ENCODE measurements around the gene GANC.

GANC gene

GRCh38 chr15:42392309-42393024, 119.5 kb downstream of the GANC start:
- Histone ChIP-seq H3K36me3 (ENCODE audit: insufficient read depth) (no peaks in the 10 kb centered on the region), H2AFZ (ENCODE audit: low read depth) (no peak overlapping the region), H3K79me2 (ENCODE audit: insufficient read depth, low read depth) (no peaks in the 10 kb centered on the region), H3K4me3 (IDR thresholded peaks at IDR 0.05; ENCODE audit: insufficient read depth, low read depth, low read length) (no peak overlapping the region), H3K9ac (no peak overlapping the region), H3K4me2 (no peak overlapping the region), H3K27me3 (ENCODE audit: insufficient read depth, low read depth) (no peaks in the 10 kb centered on the region), H3K27ac (no peak overlapping the region), H4K20me1 (ENCODE audit: insufficient read depth) (no peaks in the 10 kb centered on the region), H3K4me1 (ENCODE audit: low read depth, poor library complexity, severe bottlenecking) (no peaks in the 10 kb centered on the region)
- TF ChIP-seq, protein P1, sequence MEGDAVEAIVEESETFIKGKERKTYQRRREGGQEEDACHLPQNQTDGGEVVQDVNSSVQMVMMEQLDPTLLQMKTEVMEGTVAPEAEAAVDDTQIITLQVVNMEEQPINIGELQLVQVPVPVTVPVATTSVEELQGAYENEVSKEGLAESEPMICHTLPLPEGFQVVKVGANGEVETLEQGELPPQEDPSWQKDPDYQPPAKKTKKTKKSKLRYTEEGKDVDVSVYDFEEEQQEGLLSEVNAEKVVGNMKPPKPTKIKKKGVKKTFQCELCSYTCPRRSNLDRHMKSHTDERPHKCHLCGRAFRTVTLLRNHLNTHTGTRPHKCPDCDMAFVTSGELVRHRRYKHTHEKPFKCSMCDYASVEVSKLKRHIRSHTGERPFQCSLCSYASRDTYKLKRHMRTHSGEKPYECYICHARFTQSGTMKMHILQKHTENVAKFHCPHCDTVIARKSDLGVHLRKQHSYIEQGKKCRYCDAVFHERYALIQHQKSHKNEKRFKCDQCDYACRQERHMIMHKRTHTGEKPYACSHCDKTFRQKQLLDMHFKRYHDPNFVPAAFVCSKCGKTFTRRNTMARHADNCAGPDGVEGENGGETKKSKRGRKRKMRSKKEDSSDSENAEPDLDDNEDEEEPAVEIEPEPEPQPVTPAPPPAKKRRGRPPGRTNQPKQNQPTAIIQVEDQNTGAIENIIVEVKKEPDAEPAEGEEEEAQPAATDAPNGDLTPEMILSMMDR (conservative IDR thresholded peaks at IDR 0.05; ENCODE audit: low read depth, low read length): no peak

DNA sequence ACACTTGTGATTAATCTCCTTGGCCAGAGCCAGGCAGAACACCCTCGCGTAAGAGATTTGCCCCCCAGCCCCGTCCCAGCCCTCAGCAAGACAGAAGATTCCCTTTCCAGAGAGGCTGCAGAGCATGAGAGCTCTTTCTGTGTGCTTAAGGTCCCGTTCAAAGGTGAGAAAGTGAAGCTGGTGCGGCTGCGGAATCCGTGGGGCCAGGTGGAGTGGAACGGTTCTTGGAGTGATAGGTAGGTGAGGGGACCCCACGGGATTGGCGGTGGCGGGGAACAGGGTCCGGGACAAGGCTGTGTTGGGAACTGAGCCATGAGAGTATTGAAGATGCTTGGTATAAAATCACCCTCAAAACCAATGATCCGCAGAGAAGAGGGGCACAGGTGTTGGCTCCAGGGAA, 121.1 kb downstream of the GANC start:
- Histone ChIP-seq H4K20me1 (ENCODE audit: insufficient read depth) (no peaks in the 10 kb centered on the region), H2AFZ (ENCODE audit: low read depth) (no peak overlapping the region), H3K9ac (no peak overlapping the region), H3K4me2 (no peak overlapping the region), H3K36me3 (ENCODE audit: insufficient read depth) (no peaks in the 10 kb centered on the region), H3K27me3 (ENCODE audit: insufficient read depth, low read depth) (no peaks in the 10 kb centered on the region), H3K79me2 (ENCODE audit: insufficient read depth, low read depth) (no peaks in the 10 kb centered on the region), H3K27ac (no peak overlapping the region), H3K4me1 (ENCODE audit: low read depth, poor library complexity, severe bottlenecking) (no peaks in the 10 kb centered on the region), H3K4me3 (IDR thresholded peaks at IDR 0.05; ENCODE audit: insufficient read depth, low read depth, low read length) (no peak overlapping the region)
- TF ChIP-seq, protein P1 (conservative IDR thresholded peaks at IDR 0.05; ENCODE audit: low read depth, low read length): no peak

GRCh38 chr15:42395838-42396237, 122.8 kb downstream of the GANC start:
- TF ChIP-seq, protein P1 (conservative IDR thresholded peaks at IDR 0.05; ENCODE audit: low read depth, low read length): no peak

GRCh38 chr15:42401544-42402454, 128.8 kb downstream of the GANC start:
- Histone ChIP-seq H3K27ac (no peak overlapping the region), H3K4me3 (IDR thresholded peaks at IDR 0.05; ENCODE audit: insufficient read depth, low read depth, low read length) (no peak overlapping the region), H3K4me1 (ENCODE audit: low read depth, poor library complexity, severe bottlenecking) (no peaks in the 10 kb centered on the region), H2AFZ (ENCODE audit: low read depth) (no peak overlapping the region), H3K79me2 (ENCODE audit: insufficient read depth, low read depth) (no peaks in the 10 kb centered on the region), H3K9ac (no peak overlapping the region), H4K20me1 (ENCODE audit: insufficient read depth) (no peaks in the 10 kb centered on the region), H3K36me3 (ENCODE audit: insufficient read depth) (no peaks in the 10 kb centered on the region), H3K27me3 (ENCODE audit: insufficient read depth, low read depth) (no peaks in the 10 kb centered on the region), H3K4me2 (no peak overlapping the region)
- TF ChIP-seq, protein P1 (conservative IDR thresholded peaks at IDR 0.05; ENCODE audit: low read depth, low read length): no peak

More at GRCh38 chr15:42395838-42396237, 122.8 kb downstream of the GANC start:
- no peaks in the 10 kb centered on the region for H3K36me3 ChIP-seq (ENCODE audit: insufficient read depth)
- H3K4me2 ChIP-seq: no peak overlapping the region
- H3K79me2 ChIP-seq (ENCODE audit: insufficient read depth, low read depth): no peaks in the 10 kb centered on the region
- no peak overlapping the region for H2AFZ ChIP-seq (ENCODE audit: low read depth)
- H3K4me1 ChIP-seq (ENCODE audit: low read depth, poor library complexity, severe bottlenecking): no peaks in the 10 kb centered on the region
- H3K27me3 ChIP-seq (ENCODE audit: insufficient read depth, low read depth): no peaks in the 10 kb centered on the region
- H3K9ac ChIP-seq: no peak overlapping the region
- H3K4me3 ChIP-seq (IDR thresholded peaks at IDR 0.05; ENCODE audit: insufficient read depth, low read depth, low read length): no peak overlapping the region
- no peak overlapping the region for H3K27ac ChIP-seq
- H4K20me1 ChIP-seq (ENCODE audit: insufficient read depth): no peaks in the 10 kb centered on the region

Data from KMS-11 (cell line).